Measurements from ENCODE around the gene SRC. TPM values are rescaled to one million over a fixed set of nuclear protein-coding genes. Genes with fewer than 3 reads are reported as not detected.

The SRC gene
- polyA plus RNA-seq, 1 of the 3 experiments (the other 2 are of a cell fraction), result 23.8 TPM

DNA sequence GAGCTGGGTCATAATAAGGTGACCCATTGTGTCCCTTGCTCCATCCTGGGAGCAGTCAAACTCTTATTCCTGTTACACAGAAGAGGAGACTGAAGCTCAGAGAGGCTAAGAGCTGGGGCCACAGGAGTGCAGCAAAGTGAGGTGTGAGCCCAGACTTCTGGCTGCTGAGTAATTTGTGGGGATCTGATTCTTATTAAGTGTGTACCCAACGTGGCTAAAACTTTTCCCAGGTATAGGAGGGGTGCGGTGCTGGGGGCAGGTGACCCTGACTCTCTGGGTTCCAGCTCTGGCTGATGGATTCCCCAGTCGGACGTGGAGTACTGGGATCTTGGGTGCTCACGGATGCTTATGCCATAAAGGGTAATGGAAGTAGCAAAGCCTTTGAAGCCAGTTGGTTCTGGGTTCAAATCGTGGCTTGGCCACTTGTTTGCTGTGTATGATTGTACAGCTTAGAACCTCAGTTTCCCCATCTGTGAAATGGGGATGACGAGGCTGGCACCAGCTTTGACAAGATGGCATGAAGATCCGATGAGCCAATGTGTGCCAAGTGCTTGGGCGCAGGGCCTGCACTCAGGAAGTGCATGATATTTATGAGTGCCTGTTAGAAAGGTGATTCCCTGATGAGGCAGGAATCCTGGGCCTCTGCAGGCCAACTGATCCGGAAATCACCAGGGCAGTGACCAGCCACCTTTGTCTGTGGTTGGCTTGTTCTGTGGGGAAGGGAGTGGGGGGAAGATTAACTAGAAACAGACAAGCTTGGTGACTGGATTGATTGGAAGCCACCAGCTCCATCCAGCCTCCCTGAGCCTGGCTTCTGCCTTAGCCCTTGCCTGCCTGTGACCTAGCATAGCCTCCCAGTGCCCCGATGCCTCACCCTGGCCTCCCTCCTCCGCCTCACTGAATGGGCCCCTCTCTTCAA, 6.0 kb downstream of the SRC start:
- CTCF ChIA-PET, result interaction anchor here (0.9 to 2.7 kb wide), 4 partner anchors 12 to 157 kb away, joined by 4 to 12 read pairs (median 6); no protein-coding TSS in a partner anchor
- no peak overlapping the region for H3K9ac ChIP-seq
- WGBS (ENCODE audit: low lambda C conversion rate), result 80% methylated on average over 12 of the region's 12 CpGs

DNA sequence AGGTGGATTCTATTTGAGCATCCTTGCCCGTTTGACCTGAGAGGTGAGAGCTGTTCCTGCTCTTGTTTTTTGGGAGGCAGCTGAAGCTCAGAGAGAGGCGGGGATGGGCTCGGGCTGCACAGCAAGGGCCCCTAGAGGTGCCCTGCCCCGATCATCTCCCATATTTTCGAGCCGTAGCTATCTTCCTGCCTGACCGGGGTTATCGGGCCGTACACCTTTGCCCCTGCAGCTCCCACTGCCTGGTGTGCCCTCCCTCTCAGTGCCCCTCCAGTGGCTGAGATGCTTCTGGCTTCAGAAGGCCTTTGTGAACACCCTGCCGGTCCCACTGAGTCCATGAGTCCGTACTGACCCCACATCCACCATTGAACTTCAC, 6.7 kb downstream of the SRC start:
- Histone ChIP-seq H3K9ac (no peak overlapping the region), H3K27ac (ENCODE audit: low read depth in 2 of 2, low read length in 1 of 2) (peak overlapping the region in 1 of 2 experiments; percentile 72; a peak in 1 of 4 replicates), H3K36me3 (replicated peaks in 1 of 2; ENCODE audit: control insufficient read depth in 1 of 2, insufficient read depth in 2 of 2, low read length in 1 of 2) (peaks cover 0 to 23% of the 10 kb centered on the region in 2 experiments), H4K20me1 (ENCODE audit: insufficient read depth) (peaks cover 68% of the 10 kb centered on the region), H3K79me2 (ENCODE audit: insufficient read depth) (peaks cover 96% of the 10 kb centered on the region), H3K4me3 (ENCODE audit: low read depth in 2 of 2, low read length in 1 of 2) (no peak overlapping the region), H3K9me3 (no peaks in the 10 kb centered on the region), H3F3A (replicated peaks; ENCODE audit: insufficient read depth) (no peaks in the 10 kb centered on the region), H2AFZ (ENCODE audit: low read depth) (no peak overlapping the region), H3K4me1 (ENCODE audit: control insufficient read depth in 1 of 2, insufficient read depth in 2 of 2, low read depth in 1 of 2, low read length in 1 of 2) (peaks cover 0 to 82% of the 10 kb centered on the region in 2 experiments; a peak in 2 of 4 replicates), H3K4me2 (no peak overlapping the region), H3K27me3 (ENCODE audit: insufficient read depth) (no peaks in the 10 kb centered on the region), H3K9me2 (no peaks in the 10 kb centered on the region)
- no peak for TF ChIP-seq ELF1 (IDR thresholded peaks at IDR 0.05)
- TF ChIP-seq, protein P1, sequence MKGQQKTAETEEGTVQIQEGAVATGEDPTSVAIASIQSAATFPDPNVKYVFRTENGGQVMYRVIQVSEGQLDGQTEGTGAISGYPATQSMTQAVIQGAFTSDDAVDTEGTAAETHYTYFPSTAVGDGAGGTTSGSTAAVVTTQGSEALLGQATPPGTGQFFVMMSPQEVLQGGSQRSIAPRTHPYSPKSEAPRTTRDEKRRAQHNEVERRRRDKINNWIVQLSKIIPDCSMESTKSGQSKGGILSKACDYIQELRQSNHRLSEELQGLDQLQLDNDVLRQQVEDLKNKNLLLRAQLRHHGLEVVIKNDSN (IDR thresholded peaks at IDR 0.05; ENCODE audit: borderline replicate concordance, low read depth), result no peak
- POLR2A ChIA-PET, result interaction anchor here (0.8 kb wide), 1 partner anchor 1362 kb away, joined by 3 read pairs; no protein-coding TSS in a partner anchor
- WGBS (ENCODE audit: low lambda C conversion rate), result 76% methylated on average over 5 of the region's 11 CpGs
- DNase-seq, result peak; percentile 2
- CTCF ChIA-PET, result interaction anchor here (1.1 to 2.7 kb wide), 3 partner anchors 25 to 157 kb away, joined by 4 to 12 read pairs (median 6); no protein-coding TSS in a partner anchor

More for the DNA sequence above, 6.0 kb downstream of the SRC start:
- POLR2A ChIA-PET, result interaction anchor here (0.8 kb wide), 1 partner anchor 1362 kb away, joined by 3 read pairs; no protein-coding TSS in a partner anchor
- no peak overlapping the region for H2AFZ ChIP-seq (ENCODE audit: low read depth)
- TF ChIP-seq GATA2 (CRISPR knock-in tag; IDR thresholded peaks at IDR 0.05), result no peak
- no peak for TF ChIP-seq CHD2 (IDR thresholded peaks at IDR 0.05; ENCODE audit: low read length, partially characterized antibody)
- H3F3A ChIP-seq (replicated peaks; ENCODE audit: insufficient read depth), result peaks cover 4% of the 10 kb centered on the region
- H4K20me1 ChIP-seq (ENCODE audit: insufficient read depth), result peaks cover 62% of the 10 kb centered on the region
- H3K79me2 ChIP-seq (ENCODE audit: insufficient read depth), result peaks cover 96% of the 10 kb centered on the region
- no peaks in the 10 kb centered on the region for H3K9me3 ChIP-seq
- no peaks in the 10 kb centered on the region for H3K9me2 ChIP-seq
- H3K27me3 ChIP-seq (ENCODE audit: insufficient read depth), result no peaks in the 10 kb centered on the region
- peaks cover 0 to 82% of the 10 kb centered on the region in 2 experiments; a peak in 2 of 4 replicates for H3K4me1 ChIP-seq (ENCODE audit: control insufficient read depth in 1 of 2, insufficient read depth in 2 of 2, low read depth in 1 of 2, low read length in 1 of 2)
- peak overlapping the region in 1 of 2 experiments; percentile 72; a peak in 1 of 4 replicates for H3K27ac ChIP-seq (ENCODE audit: low read depth in 2 of 2, low read length in 1 of 2)
- peaks cover 0 to 23% of the 10 kb centered on the region in 2 experiments for H3K36me3 ChIP-seq (replicated peaks in 1 of 2; ENCODE audit: control insufficient read depth in 1 of 2, insufficient read depth in 2 of 2, low read length in 1 of 2)
- no peak overlapping the region for H3K4me2 ChIP-seq
- DNase-seq, result peak; percentile 32
- no peak overlapping the region for H3K4me3 ChIP-seq (ENCODE audit: low read depth in 2 of 2, low read length in 1 of 2)

DNA sequence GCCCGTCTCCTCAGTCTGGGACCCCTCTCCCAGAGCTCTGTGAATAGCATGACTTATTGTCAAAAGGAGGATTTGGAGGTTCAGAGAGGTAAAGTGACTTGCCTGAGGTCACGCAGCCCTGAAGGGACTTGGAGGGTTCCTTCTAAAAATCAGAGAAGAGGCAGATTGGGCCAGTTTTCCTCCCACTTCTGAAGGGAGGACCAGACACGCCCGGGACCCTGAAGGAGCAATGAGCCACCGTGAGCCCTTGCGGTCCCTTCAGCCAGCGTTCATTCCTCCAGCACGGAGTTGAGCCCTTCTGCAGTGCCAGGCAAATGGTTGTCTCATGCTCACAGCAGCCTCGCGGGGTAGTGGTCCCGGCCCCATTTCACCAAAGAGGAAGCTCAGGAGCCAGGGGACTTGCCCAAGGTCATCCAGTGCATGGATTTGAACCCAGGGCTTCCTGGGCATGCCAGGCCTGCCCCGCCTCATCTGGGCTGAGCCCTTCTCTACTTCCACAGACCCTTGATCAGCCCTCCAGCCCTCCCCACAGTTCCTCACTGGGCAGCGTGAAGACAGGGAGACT, 7.4 kb downstream of the SRC start:
- POLR2A ChIA-PET, result no interaction called here
- 96% methylated on average over 10 of the region's 13 CpGs for WGBS (ENCODE audit: low lambda C conversion rate)
- peak; percentile 13 for DNase-seq
- TF ChIP-seq, protein P2, sequence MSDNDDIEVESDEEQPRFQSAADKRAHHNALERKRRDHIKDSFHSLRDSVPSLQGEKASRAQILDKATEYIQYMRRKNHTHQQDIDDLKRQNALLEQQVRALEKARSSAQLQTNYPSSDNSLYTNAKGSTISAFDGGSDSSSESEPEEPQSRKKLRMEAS (IDR thresholded peaks at IDR 0.05; ENCODE audit: low read depth), result no peak
- TF ChIP-seq NFIC (IDR thresholded peaks at IDR 0.05; ENCODE audit: borderline replicate concordance), result no peak
- no peak for TF ChIP-seq RXRA (IDR thresholded peaks at IDR 0.05; ENCODE audit: borderline replicate concordance, low read depth)
- TF ChIP-seq JUND (IDR thresholded peaks at IDR 0.05), result no peak
- TF ChIP-seq CHD2 (IDR thresholded peaks at IDR 0.05; ENCODE audit: low read length, partially characterized antibody), result no peak
- TF ChIP-seq, protein P3, sequence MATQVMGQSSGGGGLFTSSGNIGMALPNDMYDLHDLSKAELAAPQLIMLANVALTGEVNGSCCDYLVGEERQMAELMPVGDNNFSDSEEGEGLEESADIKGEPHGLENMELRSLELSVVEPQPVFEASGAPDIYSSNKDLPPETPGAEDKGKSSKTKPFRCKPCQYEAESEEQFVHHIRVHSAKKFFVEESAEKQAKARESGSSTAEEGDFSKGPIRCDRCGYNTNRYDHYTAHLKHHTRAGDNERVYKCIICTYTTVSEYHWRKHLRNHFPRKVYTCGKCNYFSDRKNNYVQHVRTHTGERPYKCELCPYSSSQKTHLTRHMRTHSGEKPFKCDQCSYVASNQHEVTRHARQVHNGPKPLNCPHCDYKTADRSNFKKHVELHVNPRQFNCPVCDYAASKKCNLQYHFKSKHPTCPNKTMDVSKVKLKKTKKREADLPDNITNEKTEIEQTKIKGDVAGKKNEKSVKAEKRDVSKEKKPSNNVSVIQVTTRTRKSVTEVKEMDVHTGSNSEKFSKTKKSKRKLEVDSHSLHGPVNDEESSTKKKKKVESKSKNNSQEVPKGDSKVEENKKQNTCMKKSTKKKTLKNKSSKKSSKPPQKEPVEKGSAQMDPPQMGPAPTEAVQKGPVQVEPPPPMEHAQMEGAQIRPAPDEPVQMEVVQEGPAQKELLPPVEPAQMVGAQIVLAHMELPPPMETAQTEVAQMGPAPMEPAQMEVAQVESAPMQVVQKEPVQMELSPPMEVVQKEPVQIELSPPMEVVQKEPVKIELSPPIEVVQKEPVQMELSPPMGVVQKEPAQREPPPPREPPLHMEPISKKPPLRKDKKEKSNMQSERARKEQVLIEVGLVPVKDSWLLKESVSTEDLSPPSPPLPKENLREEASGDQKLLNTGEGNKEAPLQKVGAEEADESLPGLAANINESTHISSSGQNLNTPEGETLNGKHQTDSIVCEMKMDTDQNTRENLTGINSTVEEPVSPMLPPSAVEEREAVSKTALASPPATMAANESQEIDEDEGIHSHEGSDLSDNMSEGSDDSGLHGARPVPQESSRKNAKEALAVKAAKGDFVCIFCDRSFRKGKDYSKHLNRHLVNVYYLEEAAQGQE (IDR thresholded peaks at IDR 0.05; ENCODE audit: low read depth, low read length), result no peak
- TF ChIP-seq GABPA (IDR thresholded peaks at IDR 0.05; ENCODE audit: low read depth), result no peak
- no peak for TF ChIP-seq FOSL2 (IDR thresholded peaks at IDR 0.05; ENCODE audit: borderline replicate concordance, low read depth)
- no peak for TF ChIP-seq GATA2 (CRISPR knock-in tag; IDR thresholded peaks at IDR 0.05)

More for the DNA sequence above, 7.4 kb downstream of the SRC start:
- Histone ChIP-seq H4K20me1 (ENCODE audit: insufficient read depth) (peaks cover 76% of the 10 kb centered on the region), H3F3A (replicated peaks; ENCODE audit: insufficient read depth) (no peaks in the 10 kb centered on the region), H2AFZ (ENCODE audit: low read depth) (no peak overlapping the region), H3K9me2 (no peaks in the 10 kb centered on the region), H3K27me3 (ENCODE audit: insufficient read depth) (no peaks in the 10 kb centered on the region), H3K4me2 (no peak overlapping the region), H3K9me3 (no peaks in the 10 kb centered on the region), H3K79me2 (ENCODE audit: insufficient read depth) (peaks cover 93% of the 10 kb centered on the region), H3K4me1 (ENCODE audit: control insufficient read depth in 1 of 2, insufficient read depth in 2 of 2, low read depth in 1 of 2, low read length in 1 of 2) (peaks cover 0 to 80% of the 10 kb centered on the region in 2 experiments; a peak in 2 of 4 replicates), H3K9ac (no peak overlapping the region), H3K4me3 (ENCODE audit: low read depth in 2 of 2, low read length in 1 of 2) (no peak overlapping the region), H3K27ac (ENCODE audit: low read depth in 2 of 2, low read length in 1 of 2) (peak overlapping the region in 1 of 2 experiments; percentile 90; a peak in 1 of 4 replicates), H3K36me3 (replicated peaks in 1 of 2; ENCODE audit: control insufficient read depth in 1 of 2, insufficient read depth in 2 of 2, low read length in 1 of 2) (peaks cover 0 to 23% of the 10 kb centered on the region in 2 experiments)
- CTCF ChIA-PET, result no interaction called here

Measured in SK-N-SH (cell line).